Epithelial cell of esophagus (primary cell): ENCODE data around the gene EFNA5.

Experiments used
- DNase-seq: peaks from one replicate; pipeline ENCODE4 v3.0.0; 2010; ENCODE audit warnings: low read depth
- H3K4me3 ChIP-seq: 2 replicates; pipeline ENCODE4 v1.5.1; 2011; ENCODE audit warnings: mild to moderate bottlenecking, low read length, control low read depth
- TF ChIP-seq, protein P1 (sequence below): IDR thresholded peaks from 2 replicates; pipeline ENCODE4 v1.5.1; 2011; ENCODE audit warnings: low read depth, mild to moderate bottlenecking, low read length, control low read depth, inconsistent platforms; ENCODE audit not compliant: insufficient read depth; ENCODE audit errors: missing control alignments

Gene EFNA5

DNA sequence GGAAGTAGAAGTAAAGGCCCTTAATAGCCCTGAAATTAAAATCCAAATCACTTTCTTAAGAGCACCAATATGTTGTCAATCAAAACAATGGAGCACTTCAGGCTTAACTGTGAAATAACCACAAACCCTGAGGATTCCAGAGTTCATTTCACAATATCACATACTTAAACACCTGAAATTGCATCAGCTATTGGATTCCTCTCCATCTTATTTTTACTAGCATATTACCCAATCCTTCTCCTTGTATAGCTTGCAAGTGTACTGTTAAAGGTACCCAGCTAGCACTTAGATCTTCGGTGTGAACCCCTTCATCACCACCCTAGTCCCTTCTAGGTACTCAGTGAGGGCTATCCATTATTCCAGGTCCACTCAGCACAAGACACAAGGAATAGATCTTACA, 287.3 kb downstream of the EFNA5 start:
- DNase-seq: peak; percentile 77
- H3K4me3 ChIP-seq: no peak overlapping the region
- TF ChIP-seq, protein P1, sequence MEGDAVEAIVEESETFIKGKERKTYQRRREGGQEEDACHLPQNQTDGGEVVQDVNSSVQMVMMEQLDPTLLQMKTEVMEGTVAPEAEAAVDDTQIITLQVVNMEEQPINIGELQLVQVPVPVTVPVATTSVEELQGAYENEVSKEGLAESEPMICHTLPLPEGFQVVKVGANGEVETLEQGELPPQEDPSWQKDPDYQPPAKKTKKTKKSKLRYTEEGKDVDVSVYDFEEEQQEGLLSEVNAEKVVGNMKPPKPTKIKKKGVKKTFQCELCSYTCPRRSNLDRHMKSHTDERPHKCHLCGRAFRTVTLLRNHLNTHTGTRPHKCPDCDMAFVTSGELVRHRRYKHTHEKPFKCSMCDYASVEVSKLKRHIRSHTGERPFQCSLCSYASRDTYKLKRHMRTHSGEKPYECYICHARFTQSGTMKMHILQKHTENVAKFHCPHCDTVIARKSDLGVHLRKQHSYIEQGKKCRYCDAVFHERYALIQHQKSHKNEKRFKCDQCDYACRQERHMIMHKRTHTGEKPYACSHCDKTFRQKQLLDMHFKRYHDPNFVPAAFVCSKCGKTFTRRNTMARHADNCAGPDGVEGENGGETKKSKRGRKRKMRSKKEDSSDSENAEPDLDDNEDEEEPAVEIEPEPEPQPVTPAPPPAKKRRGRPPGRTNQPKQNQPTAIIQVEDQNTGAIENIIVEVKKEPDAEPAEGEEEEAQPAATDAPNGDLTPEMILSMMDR: no peak

DNA sequence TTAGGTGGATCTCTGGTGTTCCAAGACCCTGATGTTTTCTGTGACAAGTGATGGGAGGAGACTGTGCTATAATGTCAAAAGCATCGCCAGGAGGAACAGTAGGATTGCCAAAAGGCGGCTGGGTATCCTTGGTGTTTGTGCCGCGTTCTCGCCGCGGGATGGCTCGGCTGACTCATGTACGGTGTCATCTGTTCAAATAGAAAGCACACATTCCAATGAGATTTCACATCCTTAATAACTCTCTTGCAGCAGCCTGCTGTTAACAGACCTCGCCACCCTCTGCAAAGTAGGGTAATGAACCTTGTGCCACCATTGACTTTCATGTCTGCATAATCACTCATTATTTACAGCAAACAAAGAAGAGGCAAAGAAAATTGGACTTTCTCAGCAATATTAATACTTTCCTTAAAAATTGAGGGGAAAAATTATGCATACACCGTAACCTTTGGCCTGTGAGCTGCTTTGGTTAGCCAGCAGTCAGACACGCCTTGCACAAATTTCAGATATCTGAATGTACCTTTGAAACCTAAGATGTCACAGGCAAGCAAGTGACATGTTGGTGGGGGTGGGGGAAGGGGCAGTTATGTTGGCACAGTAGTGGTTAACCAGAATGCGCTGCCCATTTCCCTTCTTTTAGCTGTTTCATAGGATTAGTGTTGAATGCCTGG, 289.4 kb downstream of the EFNA5 start:
- no peak overlapping the region for H3K4me3 ChIP-seq
- DNase-seq: peak; percentile 90
- TF ChIP-seq, protein P1: no peak

DNA sequence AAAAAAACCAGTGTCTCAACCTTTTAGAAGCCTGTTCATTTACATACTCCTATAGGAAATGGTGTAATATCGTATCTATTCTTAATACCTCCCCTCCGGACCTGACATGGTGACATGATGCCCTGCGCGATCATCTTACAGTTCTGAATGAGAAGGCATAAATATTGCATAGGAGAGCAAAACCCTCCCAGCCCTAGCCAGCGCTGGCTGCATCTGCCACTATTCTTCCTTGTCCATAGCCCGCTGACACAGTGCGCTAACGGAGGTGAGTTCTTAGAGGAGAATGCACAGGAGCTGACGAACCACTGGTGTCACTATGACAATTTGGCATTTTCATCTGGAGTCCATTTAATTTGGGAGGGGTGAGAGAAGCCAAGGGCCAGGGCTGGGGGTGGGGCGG, 290.1 kb downstream of the EFNA5 start:
- TF ChIP-seq, protein P1: no peak
- H3K4me3 ChIP-seq: no peak overlapping the region
- no peak for DNase-seq

DNA sequence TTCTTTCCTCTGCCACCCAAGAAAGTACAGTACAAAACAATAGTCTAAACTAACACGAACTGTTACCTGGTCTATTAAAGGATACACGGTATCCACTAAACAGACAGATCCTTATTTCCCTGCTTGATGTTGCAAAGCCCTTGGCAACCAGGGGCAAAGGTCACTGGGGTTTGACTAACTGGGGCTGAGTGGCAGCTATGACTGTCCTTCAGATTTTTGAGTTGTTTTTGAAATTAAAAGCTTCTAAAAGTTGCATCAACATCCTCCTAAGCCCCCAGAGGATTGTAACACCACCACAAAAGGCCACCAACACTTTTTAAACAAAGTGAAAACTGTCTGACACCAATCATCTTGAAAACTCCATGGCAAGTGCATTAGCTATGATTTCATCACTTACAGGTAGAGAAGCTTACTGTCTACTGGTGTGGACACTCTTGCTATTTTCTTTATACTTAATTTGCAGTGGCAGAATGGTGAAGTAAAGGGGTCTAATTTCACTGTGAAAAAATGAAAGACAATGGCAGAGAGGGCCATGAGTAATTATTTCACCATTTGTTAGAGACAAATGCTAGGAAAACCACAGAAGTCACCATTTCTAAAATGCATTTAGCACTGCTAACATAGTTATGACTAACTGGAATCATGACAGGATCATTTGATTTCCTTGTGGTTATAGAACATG, 292.4 kb downstream of the EFNA5 start:
- DNase-seq: no peak
- no peak overlapping the region for H3K4me3 ChIP-seq

DNA sequence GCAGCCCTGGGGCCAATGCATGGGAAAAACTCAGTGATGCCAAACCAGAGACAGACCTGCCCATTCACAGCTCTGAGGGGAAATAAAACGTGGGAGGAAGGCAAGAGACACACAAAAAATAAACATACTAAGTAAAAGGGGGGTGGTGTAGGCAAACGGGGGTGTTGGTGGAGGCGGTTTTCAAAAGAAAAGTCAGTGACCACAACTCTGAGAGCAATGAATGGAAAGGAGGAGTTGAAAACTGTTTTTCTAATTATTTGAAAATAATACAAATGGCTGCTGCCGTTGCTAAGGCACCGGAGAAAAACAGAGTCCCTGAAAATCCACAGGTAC, 293.5 kb downstream of the EFNA5 start:
- TF ChIP-seq, protein P1: no peak
- no peak overlapping the region for H3K4me3 ChIP-seq
- DNase-seq: no peak

More for the DNA sequence above, 292.4 kb downstream of the EFNA5 start:
- TF ChIP-seq, protein P1: no peak

DNA sequence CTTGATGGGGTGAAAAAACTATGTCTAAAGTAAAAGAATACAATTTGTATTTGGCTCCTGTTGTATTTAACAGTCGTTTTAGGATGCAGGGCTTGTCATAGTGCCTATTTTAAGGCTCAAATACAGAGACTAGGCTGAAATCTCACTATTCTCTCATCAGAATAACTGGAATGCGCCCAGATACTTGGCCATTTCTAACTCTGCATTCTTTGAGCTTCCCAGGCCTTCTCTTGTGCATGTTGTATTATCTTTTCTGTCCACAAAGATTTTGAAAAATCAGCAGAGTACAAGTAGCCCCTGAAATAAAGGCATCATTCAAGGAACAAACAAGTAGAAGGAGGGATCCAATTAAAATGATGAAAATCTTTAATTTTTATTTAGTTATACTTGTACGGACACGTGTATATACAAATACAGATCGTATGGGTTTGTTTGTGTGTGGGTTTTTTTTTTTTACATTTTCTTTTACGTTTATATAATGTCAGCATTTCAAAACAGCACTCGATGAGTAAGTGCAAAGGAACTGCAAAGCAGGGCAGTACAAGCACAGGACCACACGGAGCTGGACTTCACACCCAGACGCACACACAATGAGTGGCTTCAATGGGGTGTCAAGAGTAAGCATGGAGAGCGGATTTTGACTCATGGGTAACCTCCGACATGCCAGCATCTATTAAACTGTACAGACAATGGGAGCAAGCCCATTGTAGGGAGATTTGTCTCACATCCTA, 294.0 kb downstream of the EFNA5 start:
- DNase-seq: peak; percentile 84
- no peak overlapping the region for H3K4me3 ChIP-seq
- TF ChIP-seq, protein P1: no peak
